HepG2 (cell line): ENCODE measurements around the gene NT5C3B. TPM values are rescaled to one million over a fixed set of nuclear protein-coding genes. Genes with fewer than 3 reads are reported as not detected.

ENCODE experiments used
- EEA1 ChIP-seq: sonication (generic); formaldehyde crosslinking; IDR thresholded peaks from 2 replicates; pipeline ENCODE4 v1.5.1; 2020; ENCODE audit warnings: mild to moderate bottlenecking, missing genetic modification reagents, borderline replicate concordance
- GLI4 ChIP-seq: sonication (generic); formaldehyde crosslinking; IDR thresholded peaks from 2 replicates; pipeline ENCODE4 v1.5.1; 2020; ENCODE audit warnings: missing genetic modification reagents, mild to moderate bottlenecking, moderate library complexity, borderline replicate concordance
- JARID2 ChIP-seq: sonication (generic); formaldehyde crosslinking; IDR thresholded peaks from 2 replicates; pipeline ENCODE4 v1.8.1; 2023; ENCODE audit warnings: missing genetic modification reagents, inconsistent platforms; ENCODE audit not compliant: insufficient replicate concordance
- NFE2 ChIP-seq: sonication (generic); formaldehyde crosslinking; IDR thresholded peaks from 2 replicates; pipeline ENCODE4 v1.4.0; 2020; ENCODE audit warnings: missing genetic modification reagents
- NR2F6 ChIP-seq, 2 experiments: IDR thresholded peaks; 2 replicates each; pipeline ENCODE4 v1.6.1; 2016; ENCODE audit warnings: antibody characterized with exemption in 1 of 2, mild to moderate bottlenecking in 1 of 2
- ZNF101 ChIP-seq: sonication (generic); formaldehyde crosslinking; IDR thresholded peaks from 2 replicates; pipeline ENCODE4 v1.4.0; 2020; ENCODE audit warnings: mild to moderate bottlenecking, low read depth, missing genetic modification reagents, borderline replicate concordance
- ZNF260 ChIP-seq: sonication (generic); formaldehyde crosslinking; IDR thresholded peaks from 2 replicates; pipeline ENCODE4 v1.4.0; 2020; ENCODE audit warnings: missing genetic modification reagents, low read depth, mild to moderate bottlenecking, borderline replicate concordance
- ZNF275 ChIP-seq: sonication (generic); formaldehyde crosslinking; IDR thresholded peaks from 2 replicates; pipeline ENCODE4 v1.8.0; 2022; ENCODE audit warnings: missing genetic modification reagents, mild to moderate bottlenecking, inconsistent platforms, borderline replicate concordance
- ZNF503 ChIP-seq: sonication (generic); formaldehyde crosslinking; IDR thresholded peaks from 2 replicates; pipeline ENCODE4 v1.4.0; 2020; ENCODE audit warnings: missing genetic modification reagents
- ZNF558 ChIP-seq: sonication (generic); formaldehyde crosslinking; IDR thresholded peaks from 2 replicates; pipeline ENCODE4 v1.9.0; 2022; ENCODE audit warnings: mild to moderate bottlenecking, missing genetic modification reagents, borderline replicate concordance
- ZNF562 ChIP-seq: sonication (generic); formaldehyde crosslinking; IDR thresholded peaks from 2 replicates; pipeline ENCODE4 v1.8.0; 2022; ENCODE audit warnings: missing genetic modification reagents, borderline replicate concordance
- ZNF577 ChIP-seq: sonication (generic); formaldehyde crosslinking; IDR thresholded peaks from 2 replicates; pipeline ENCODE4 v1.4.0; 2020; ENCODE audit warnings: mild to moderate bottlenecking, low read depth, missing genetic modification reagents, borderline replicate concordance
- ZNF660 ChIP-seq: sonication (generic); formaldehyde crosslinking; IDR thresholded peaks from 2 replicates; pipeline ENCODE4 v1.5.1; 2020; ENCODE audit warnings: mild to moderate bottlenecking, low read depth, missing genetic modification reagents, borderline replicate concordance
- ZNF878 ChIP-seq: sonication (generic); formaldehyde crosslinking; IDR thresholded peaks from 2 replicates; pipeline ENCODE4 v1.8.1; 2023; ENCODE audit warnings: mild to moderate bottlenecking, missing genetic modification reagents, moderate library complexity
- ZSCAN25 ChIP-seq: sonication (generic); formaldehyde crosslinking; IDR thresholded peaks from 2 replicates; pipeline ENCODE4 v1.8.0; 2022; ENCODE audit warnings: mild to moderate bottlenecking, missing genetic modification reagents
- ZSCAN5A ChIP-seq: sonication (generic); formaldehyde crosslinking; IDR thresholded peaks from 2 replicates; pipeline ENCODE4 v1.8.0; 2022; ENCODE audit warnings: mild to moderate bottlenecking, missing genetic modification reagents, borderline replicate concordance
- polyA plus RNA-seq, 8 experiments: library from polyadenylated mRNA; depleted of rRNA in 3 of 8; stranded (reverse) in 7 of 8; unstranded in 1 of 8; fragments of >200 nt; fragmentation: Illumina TruSeq in 4 of 8; extraction: Trizol in 4 of 8; gene quantifications; 2 replicates each; pipeline versions ENCODE4 v1.2.1 to v1.2.3, GENCODE V29; 2011 to 2016; ENCODE audit warnings: low read depth in 4 of 8, missing spikeins in 1 of 8, mixed read lengths in 1 of 8; ENCODE audit not compliant: insufficient read depth in 1 of 8
- total RNA-seq, 5 experiments: library from RNA; depleted of rRNA; stranded (reverse); fragments of >200 nt; fragmentation: Illumina TruSeq; extraction: Trizol; gene quantifications; 2 replicates each; pipeline ENCODE4 v1.2.3, GENCODE V29; 2016; ENCODE audit warnings: low read depth in 1 of 5
- TF ChIP-seq, protein P1 (sequence below): sonication (generic); formaldehyde crosslinking; conservative IDR thresholded peaks from 2 replicates; pipeline ENCODE4 v1.8.1; 2023; ENCODE audit warnings: missing genetic modification reagents
- TF ChIP-seq, protein P2 (sequence below): IDR thresholded peaks from 2 replicates; pipeline ENCODE4 v1.6.1; 2012; ENCODE audit warnings: low read depth, low read length, improper control_type of control experiment
- TF ChIP-seq, protein P3 (sequence below): sonication (generic); formaldehyde crosslinking; IDR thresholded peaks from 2 replicates; pipeline ENCODE4 v1.5.0; 2020; ENCODE audit warnings: mild to moderate bottlenecking, low read depth, missing genetic modification reagents, borderline replicate concordance

The NT5C3B gene
- total and polyA plus RNA-seq, 2 of the 13 experiments (the other 11 are each of a cell fraction or from before 2014, with no cell fraction given): 104 to 126 TPM

GRCh38 chr17:41864836-41865595, 29.0 kb upstream of the NT5C3B start, which contains the start of gene KLHL11 (continued):
- TF ChIP-seq, protein P1, sequence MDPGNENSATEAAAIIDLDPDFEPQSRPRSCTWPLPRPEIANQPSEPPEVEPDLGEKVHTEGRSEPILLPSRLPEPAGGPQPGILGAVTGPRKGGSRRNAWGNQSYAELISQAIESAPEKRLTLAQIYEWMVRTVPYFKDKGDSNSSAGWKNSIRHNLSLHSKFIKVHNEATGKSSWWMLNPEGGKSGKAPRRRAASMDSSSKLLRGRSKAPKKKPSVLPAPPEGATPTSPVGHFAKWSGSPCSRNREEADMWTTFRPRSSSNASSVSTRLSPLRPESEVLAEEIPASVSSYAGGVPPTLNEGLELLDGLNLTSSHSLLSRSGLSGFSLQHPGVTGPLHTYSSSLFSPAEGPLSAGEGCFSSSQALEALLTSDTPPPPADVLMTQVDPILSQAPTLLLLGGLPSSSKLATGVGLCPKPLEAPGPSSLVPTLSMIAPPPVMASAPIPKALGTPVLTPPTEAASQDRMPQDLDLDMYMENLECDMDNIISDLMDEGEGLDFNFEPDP (CRISPR knock-in tag): no peak
- TF ChIP-seq ZNF503 (CRISPR knock-in tag): peak; percentile 72; the same call in 1 of the 2 replicates
- TF ChIP-seq JARID2 (CRISPR knock-in tag): no peak
- TF ChIP-seq, protein P2, sequence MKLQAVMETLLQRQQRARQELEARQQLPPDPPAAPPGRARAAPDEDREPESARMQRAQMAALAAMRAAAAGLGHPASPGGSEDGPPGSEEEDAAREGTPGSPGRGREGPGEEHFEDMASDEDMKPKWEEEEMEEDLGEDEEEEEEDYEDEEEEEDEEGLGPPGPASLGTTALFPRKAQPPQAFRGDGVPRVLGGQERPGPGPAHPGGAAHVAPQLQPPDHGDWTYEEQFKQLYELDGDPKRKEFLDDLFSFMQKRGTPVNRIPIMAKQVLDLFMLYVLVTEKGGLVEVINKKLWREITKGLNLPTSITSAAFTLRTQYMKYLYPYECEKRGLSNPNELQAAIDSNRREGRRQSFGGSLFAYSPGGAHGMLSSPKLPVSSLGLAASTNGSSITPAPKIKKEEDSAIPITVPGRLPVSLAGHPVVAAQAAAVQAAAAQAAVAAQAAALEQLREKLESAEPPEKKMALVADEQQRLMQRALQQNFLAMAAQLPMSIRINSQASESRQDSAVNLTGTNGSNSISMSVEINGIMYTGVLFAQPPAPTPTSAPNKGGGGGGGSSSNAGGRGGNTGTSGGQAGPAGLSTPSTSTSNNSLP: peak; percentile 69
- TF ChIP-seq, protein P3, sequence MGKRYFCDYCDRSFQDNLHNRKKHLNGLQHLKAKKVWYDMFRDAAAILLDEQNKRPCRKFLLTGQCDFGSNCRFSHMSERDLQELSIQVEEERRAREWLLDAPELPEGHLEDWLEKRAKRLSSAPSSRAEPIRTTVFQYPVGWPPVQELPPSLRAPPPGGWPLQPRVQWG (CRISPR knock-in tag): no peak
- TF ChIP-seq NFE2 (CRISPR knock-in tag): no peak
- TF ChIP-seq ZNF260 (CRISPR knock-in tag): no peak
- 0 out of 2 replicates have a peak, but pooled peaks have one; percentile 12 for TF ChIP-seq ZNF660 (CRISPR knock-in tag)
- no peak for TF ChIP-seq NR2F6 (IDR thresholded peaks at IDR 0.05)
- no peak for TF ChIP-seq NR2F6 (CRISPR knock-in tag; IDR thresholded peaks at IDR 0.05)
- no peak; the same call in 1 of the 2 replicates for TF ChIP-seq ZNF562
- peak; percentile 66; the same call in 1 of the 2 replicates for TF ChIP-seq ZSCAN5A (CRISPR knock-in tag)
- TF ChIP-seq ZNF878 (CRISPR knock-in tag): no peak; the same call in 1 of the 2 replicates
- TF ChIP-seq ZNF275 (CRISPR knock-in tag): 0 out of 2 replicates have a peak, but pooled peaks have one; percentile 27
- peak; percentile 77; the same call in 1 of the 2 replicates for TF ChIP-seq EEA1 (CRISPR knock-in tag)
- peak; percentile 86; the same call in 1 of the 2 replicates for TF ChIP-seq ZNF558
- peak; percentile 19; the same call in 1 of the 2 replicates for TF ChIP-seq ZNF577
- no peak; the same call in 1 of the 2 replicates for TF ChIP-seq ZSCAN25 (CRISPR knock-in tag)
- TF ChIP-seq ZNF101 (CRISPR knock-in tag): no peak
- TF ChIP-seq GLI4 (CRISPR knock-in tag): peak; percentile 53
